ENCODE data around the gene CTPS1. TPM values are rescaled to one million over a fixed set of nuclear protein-coding genes. Genes with fewer than 3 reads are reported as not detected.

CTPS1 gene
- total RNA-seq, 4 donors from 2014 or later = 16.1 to 57.5 (median 17.6) TPM

DNA sequence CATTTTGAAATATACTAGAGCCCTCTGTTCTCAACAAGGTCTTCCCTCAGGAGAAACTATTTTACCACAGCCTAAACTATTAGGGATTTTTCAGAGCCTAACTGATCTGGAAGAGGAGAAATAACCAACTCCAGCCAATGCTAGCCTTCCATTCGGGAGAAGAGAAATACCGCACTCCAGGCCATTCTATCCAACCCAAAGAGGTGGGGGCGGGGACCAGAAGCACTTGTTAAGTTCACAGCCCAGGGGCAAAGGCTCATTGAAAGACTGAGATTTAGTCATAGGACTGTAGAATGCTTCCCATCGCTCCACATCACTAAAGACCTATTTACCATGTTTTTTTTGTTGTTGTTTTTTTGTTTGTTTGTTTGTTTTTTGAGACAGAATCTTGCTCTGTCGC, 77.4 kb downstream of the CTPS1 start:
- no peak for DNase-seq (ENCODE audit: low spot score)
- no peak for ATAC-seq (ENCODE audit: low FRiP score)
- TF ChIP-seq CTCF (IDR thresholded peaks at IDR 0.05) = no peak

Small RNA genes lying within 50 kb of the gene (small RNA-seq; reads per million reads assigned to genes)
- gene UBE2V1P8 = not detected

Other genes with a start within 250 kb of the CTPS1 start
- gene KCNQ4, start 195.9 kb upstream of the CTPS1 start, total RNA-seq = 1 to 10 TPM in 1 of 4 donors, under 1 TPM in 3; 0.28 to 1.6 (median 0.83) TPM
- 10 to 100 TPM in 3 of 4 donors, 1 to 10 TPM in 1; 5.8 to 21.6 (median 13.6) TPM for gene CITED4, start 117.3 kb upstream of the CTPS1 start, total RNA-seq
- gene SLFNL1, start 42.0 kb downstream of the CTPS1 start, total RNA-seq = 1 to 10 TPM in 1 of 4 donors, under 1 TPM in 3; 0.19 to 1.6 (median 0.55) TPM

All from omental fat pad (tissue), 4 donors.